K562 (cell line): ENCODE measurements around the gene RSRC1. TPM values are rescaled to one million over a fixed set of nuclear protein-coding genes. Genes with fewer than 3 reads are reported as not detected.

ENCODE experiments used
- ATF1 ChIP-seq, 2 experiments: fragments of 450-650 bp in 1 of 2; IDR thresholded peaks; 2 replicates each; pipeline ENCODE4 v1.6.1; 2016; ENCODE audit warnings: missing compliant biosample characterization in 1 of 2, missing genetic modification characterization in 1 of 2
- BRCA1 ChIP-seq, 2 experiments: fragments of 450-650 bp in 1 of 2; sonication (generic) in 1 of 2; formaldehyde crosslinking in 1 of 2; IDR thresholded peaks; 2 replicates each; pipeline versions ENCODE4 v1.5.0 to v1.6.1; 2017 to 2020; ENCODE audit warnings: mild to moderate bottlenecking in 1 of 2, missing genetic modification reagents in 1 of 2
- CBX2 ChIP-seq: fragments of 200-600 bp; sonication (generic); IDR thresholded peaks from one replicate; pipeline ENCODE4 v1.6.1; 2012; ENCODE audit warnings: mild to moderate bottlenecking, low read length, inconsistent platforms; ENCODE audit not compliant: insufficient read depth, poor library complexity, severe bottlenecking
- E2F6 ChIP-seq, 2 experiments: IDR thresholded peaks; 2 replicates each; pipeline ENCODE4 v1.6.1; 2011; ENCODE audit warnings: borderline replicate concordance in 1 of 2, control low read depth in 1 of 2, low read depth in 1 of 2, low read length in 1 of 2, mild to moderate bottlenecking in 1 of 2, mixed read lengths in 1 of 2, moderate library complexity in 1 of 2; ENCODE audit not compliant: insufficient read depth in 1 of 2, insufficient read length in 1 of 2, poor library complexity in 1 of 2, severe bottlenecking in 1 of 2; ENCODE audit errors: extremely low read depth in 1 of 2
- EWSR1 ChIP-seq: fragments of 450-650 bp; IDR thresholded peaks from 2 replicates; pipeline ENCODE4 v1.6.1; 2018; ENCODE audit warnings: borderline replicate concordance, mild to moderate bottlenecking, low read depth, moderate library complexity; ENCODE audit not compliant: partially characterized antibody
- HES1 ChIP-seq: fragments of 450-650 bp; IDR thresholded peaks from 2 replicates; pipeline ENCODE4 v1.6.1; 2016; ENCODE audit warnings: low read depth, mild to moderate bottlenecking, moderate library complexity
- MYBL2 ChIP-seq, 2 experiments: fragments of 450-650 bp in 1 of 2; sonication (generic) in 1 of 2; formaldehyde crosslinking in 1 of 2; IDR thresholded peaks; 2 replicates each; pipeline versions ENCODE4 v1.6.1 to v1.8.1; 2017 to 2022; ENCODE audit warnings: borderline replicate concordance in 1 of 2, inconsistent platforms in 1 of 2, low read depth in 1 of 2, mild to moderate bottlenecking in 1 of 2, missing genetic modification reagents in 1 of 2, moderate library complexity in 1 of 2
- NKRF ChIP-seq: fragments of 450-650 bp; IDR thresholded peaks from 2 replicates; pipeline ENCODE4 v1.6.1; 2016; ENCODE audit warnings: borderline replicate concordance
- PTBP1 ChIP-seq: fragments of 200-400 bp; formaldehyde crosslinking; IDR thresholded peaks from 2 replicates; pipeline ENCODE4 v1.6.1; 2017; ENCODE audit warnings: low read depth, low read length
- RBM34 ChIP-seq: fragments of 200-400 bp; formaldehyde crosslinking; IDR thresholded peaks from 2 replicates; pipeline ENCODE4 v1.6.1; 2018; ENCODE audit warnings: low read length, borderline replicate concordance; ENCODE audit not compliant: insufficient read depth
- RUNX1 ChIP-seq: sonication (generic); IDR thresholded peaks from 2 replicates; pipeline ENCODE4 v1.6.1; 2016; ENCODE audit warnings: antibody characterized with exemption, low read depth
- ZNF445 ChIP-seq: fragments of 250-450 bp; sonication (Bioruptor Pico); IDR thresholded peaks from 2 replicates; pipeline ENCODE4 v1.4.0; 2020; ENCODE audit warnings: low read depth, mild to moderate bottlenecking, moderate library complexity
- polyA plus RNA-seq, 8 experiments: library from polyadenylated mRNA; depleted of rRNA in 4 of 8; stranded (reverse) in 5 of 8; unstranded in 3 of 8; fragments of >200 nt; fragmentation: Nextera tagmentation in 2 of 8; fragmentation: Illumina TruSeq in 1 of 8; extraction: Ambion mirVana in 2 of 8; extraction: Trizol in 1 of 8; gene quantifications; 2 replicates each; pipeline versions ENCODE4 v1.2.1 to v1.2.3, GENCODE V29; 2011 to 2014; ENCODE audit warnings: inconsistent platforms in 1 of 8, missing spikeins in 1 of 8
- total RNA-seq, 7 experiments: library from RNA; depleted of rRNA in 6 of 7; stranded (reverse); fragments of >200 nt in 6 of 7; fragmentation: Illumina TruSeq in 2 of 7; extraction: Trizol in 2 of 7; gene quantifications; 2 replicates each; pipeline versions ENCODE4 v1.2.1 to v1.2.3, GENCODE V29; 2011 to 2021; ENCODE audit warnings: low replicate concordance in 1 of 7
- TF ChIP-seq, protein P1 (sequence below): fragments of 450-650 bp; formaldehyde crosslinking; IDR thresholded peaks from 2 replicates; pipeline ENCODE4 v1.4.0; 2020; ENCODE audit warnings: mild to moderate bottlenecking, moderate library complexity
- TF ChIP-seq, protein P2 (sequence below): IDR thresholded peaks from 2 replicates; pipeline ENCODE4 v1.6.1; 2011; ENCODE audit not compliant: insufficient read length; ENCODE audit errors: extremely low read depth
- TF ChIP-seq, protein P3 (sequence below): sonication (generic); formaldehyde crosslinking; IDR thresholded peaks from 2 replicates; pipeline ENCODE4 v1.8.0; 2022; ENCODE audit warnings: missing genetic modification reagents, mild to moderate bottlenecking, borderline replicate concordance
- TF ChIP-seq, protein P4 (sequence below): fragments of 450-650 bp; formaldehyde crosslinking; IDR thresholded peaks from 2 replicates; pipeline ENCODE4 v1.4.0; 2020; ENCODE audit warnings: mild to moderate bottlenecking

Gene RSRC1
- total and polyA plus RNA-seq, 9 of the 15 experiments (the other 6 are each of a cell fraction or from before 2014, with no cell fraction given), result 19.3 to 128 (median 75.5) TPM

- TF ChIP-seq, protein P1, sequence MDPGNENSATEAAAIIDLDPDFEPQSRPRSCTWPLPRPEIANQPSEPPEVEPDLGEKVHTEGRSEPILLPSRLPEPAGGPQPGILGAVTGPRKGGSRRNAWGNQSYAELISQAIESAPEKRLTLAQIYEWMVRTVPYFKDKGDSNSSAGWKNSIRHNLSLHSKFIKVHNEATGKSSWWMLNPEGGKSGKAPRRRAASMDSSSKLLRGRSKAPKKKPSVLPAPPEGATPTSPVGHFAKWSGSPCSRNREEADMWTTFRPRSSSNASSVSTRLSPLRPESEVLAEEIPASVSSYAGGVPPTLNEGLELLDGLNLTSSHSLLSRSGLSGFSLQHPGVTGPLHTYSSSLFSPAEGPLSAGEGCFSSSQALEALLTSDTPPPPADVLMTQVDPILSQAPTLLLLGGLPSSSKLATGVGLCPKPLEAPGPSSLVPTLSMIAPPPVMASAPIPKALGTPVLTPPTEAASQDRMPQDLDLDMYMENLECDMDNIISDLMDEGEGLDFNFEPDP (CRISPR knock-in tag), result no peak
- TF ChIP-seq EWSR1 (no peak), HES1 (no peak), E2F6 (IDR thresholded peaks at IDR 0.05; ENCODE audit: borderline replicate concordance in 1 of 2, extremely low read depth in 1 of 2, insufficient read depth in 1 of 2, insufficient read length in 1 of 2, low read depth in 1 of 2, low read length in 1 of 2, poor library complexity in 1 of 2, severe bottlenecking in 1 of 2) (peak; percentile 31 to 45), NKRF (peak; percentile 92), RBM34 (no peak), ATF1 (CRISPR knock-in tag; IDR thresholded peaks at IDR 0.05) (no peak), ATF1 (tag; IDR thresholded peaks at IDR 0.05) (peak; percentile 88), BRCA1 (IDR thresholded peaks at IDR 0.05) (no peak), BRCA1 (CRISPR knock-in tag; IDR thresholded peaks at IDR 0.05) (no peak), MYBL2 (IDR thresholded peaks at IDR 0.05; ENCODE audit: low read depth) (no peak), MYBL2 (CRISPR knock-in tag; IDR thresholded peaks at IDR 0.05; ENCODE audit: borderline replicate concordance) (no peak), PTBP1 (no peak), ZNF445 (CRISPR knock-in tag) (no peak), RUNX1 (no peak), CBX2 (no peak)
- TF ChIP-seq, protein P2, sequence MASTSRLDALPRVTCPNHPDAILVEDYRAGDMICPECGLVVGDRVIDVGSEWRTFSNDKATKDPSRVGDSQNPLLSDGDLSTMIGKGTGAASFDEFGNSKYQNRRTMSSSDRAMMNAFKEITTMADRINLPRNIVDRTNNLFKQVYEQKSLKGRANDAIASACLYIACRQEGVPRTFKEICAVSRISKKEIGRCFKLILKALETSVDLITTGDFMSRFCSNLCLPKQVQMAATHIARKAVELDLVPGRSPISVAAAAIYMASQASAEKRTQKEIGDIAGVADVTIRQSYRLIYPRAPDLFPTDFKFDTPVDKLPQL, result no peak
- TF ChIP-seq, protein P3, sequence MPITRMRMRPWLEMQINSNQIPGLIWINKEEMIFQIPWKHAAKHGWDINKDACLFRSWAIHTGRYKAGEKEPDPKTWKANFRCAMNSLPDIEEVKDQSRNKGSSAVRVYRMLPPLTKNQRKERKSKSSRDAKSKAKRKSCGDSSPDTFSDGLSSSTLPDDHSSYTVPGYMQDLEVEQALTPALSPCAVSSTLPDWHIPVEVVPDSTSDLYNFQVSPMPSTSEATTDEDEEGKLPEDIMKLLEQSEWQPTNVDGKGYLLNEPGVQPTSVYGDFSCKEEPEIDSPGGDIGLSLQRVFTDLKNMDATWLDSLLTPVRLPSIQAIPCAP, result no peak
- TF ChIP-seq, protein P4, sequence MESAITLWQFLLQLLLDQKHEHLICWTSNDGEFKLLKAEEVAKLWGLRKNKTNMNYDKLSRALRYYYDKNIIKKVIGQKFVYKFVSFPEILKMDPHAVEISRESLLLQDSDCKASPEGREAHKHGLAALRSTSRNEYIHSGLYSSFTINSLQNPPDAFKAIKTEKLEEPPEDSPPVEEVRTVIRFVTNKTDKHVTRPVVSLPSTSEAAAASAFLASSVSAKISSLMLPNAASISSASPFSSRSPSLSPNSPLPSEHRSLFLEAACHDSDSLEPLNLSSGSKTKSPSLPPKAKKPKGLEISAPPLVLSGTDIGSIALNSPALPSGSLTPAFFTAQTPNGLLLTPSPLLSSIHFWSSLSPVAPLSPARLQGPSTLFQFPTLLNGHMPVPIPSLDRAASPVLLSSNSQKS, result no peak
Measured at GRCh38 chr3:158109804-158110657, at the start of gene RSRC1 (continued).
